ENCODE data around the gene ADCK2. TPM values are rescaled to one million over a fixed set of nuclear protein-coding genes. Genes with fewer than 3 reads are reported as not detected.
"Not testable (repeated sequence)": the region's sequence is repeated elsewhere in the genome, so short reads cannot be mapped to it uniquely, and the experiment has no call there.

Gene ADCK2

GRCh38 chr7:140734096-140734495 is 61.4 kb downstream of the ADCK2 start:
- H3K9ac ChIP-seq (ENCODE audit: low read depth, low read length) = no peak overlapping the region
- H3K9me3 ChIP-seq (replicated peaks; ENCODE audit: low read length) = no peaks in the 10 kb centered on the region
- no peak overlapping the region for H3K4me3 ChIP-seq (ENCODE audit: low read length)
- peaks cover 5% of the 10 kb centered on the region for H3K36me3 ChIP-seq (ENCODE audit: insufficient read depth, low read length)
- peaks cover 8% of the 10 kb centered on the region for H3K4me1 ChIP-seq (ENCODE audit: control insufficient read depth, insufficient read depth, low read length)
- H3K27me3 ChIP-seq (ENCODE audit: control insufficient read depth, insufficient read depth, low read length) = no peaks in the 10 kb centered on the region
- H3K4me2 ChIP-seq (ENCODE audit: low read length) = no peak overlapping the region

- no peak overlapping the region for H3K4me3 ChIP-seq (ENCODE audit: low read length)
- peaks cover 6% of the 10 kb centered on the region for H3K36me3 ChIP-seq (ENCODE audit: insufficient read depth, low read length)
- no peak overlapping the region for H3K9ac ChIP-seq (ENCODE audit: low read depth, low read length)
- no peaks in the 10 kb centered on the region for H3K27me3 ChIP-seq (ENCODE audit: control insufficient read depth, insufficient read depth, low read length)
- no peak overlapping the region for H3K4me2 ChIP-seq (ENCODE audit: low read length)
- peaks cover 3% of the 10 kb centered on the region for H3K4me1 ChIP-seq (ENCODE audit: control insufficient read depth, insufficient read depth, low read length)
- no peaks in the 10 kb centered on the region for H3K9me3 ChIP-seq (replicated peaks; ENCODE audit: low read length)
Observed at GRCh38 chr7:140734729-140735128, 62.0 kb downstream of the ADCK2 start.

- Histone ChIP-seq H3K9me3 (replicated peaks; ENCODE audit: low read length) (no peaks in the 10 kb centered on the region), H3K4me1 (ENCODE audit: control insufficient read depth, insufficient read depth, low read length) (no peaks in the 10 kb centered on the region), H3K27me3 (ENCODE audit: control insufficient read depth, insufficient read depth, low read length) (no peaks in the 10 kb centered on the region), H3K4me2 (ENCODE audit: low read length) (no peak overlapping the region), H3K4me3 (ENCODE audit: low read length) (no peak overlapping the region), H3K9ac (ENCODE audit: low read depth, low read length) (no peak overlapping the region), H3K36me3 (ENCODE audit: insufficient read depth, low read length) (peaks cover 8% of the 10 kb centered on the region)
Observed at GRCh38 chr7:140738280-140738679, 65.5 kb downstream of the ADCK2 start.

GRCh38 chr7:140743255-140743654 is 70.5 kb downstream of the ADCK2 start:
- not testable (repeated sequence) for H3K9ac ChIP-seq (ENCODE audit: low read depth, low read length); H3K4me1 ChIP-seq (ENCODE audit: control insufficient read depth, insufficient read depth, low read length); H3K9me3 ChIP-seq (replicated peaks; ENCODE audit: low read length); H3K4me3 ChIP-seq (ENCODE audit: low read length); H3K27me3 ChIP-seq (ENCODE audit: control insufficient read depth, insufficient read depth, low read length); H3K4me2 ChIP-seq (ENCODE audit: low read length)
- H3K36me3 ChIP-seq (ENCODE audit: insufficient read depth, low read length) = peaks cover 12% of the 10 kb centered on the region

GRCh38 chr7:140744005-140744404 is 71.3 kb downstream of the ADCK2 start:
- no peaks in the 10 kb centered on the region for H3K4me1 ChIP-seq (ENCODE audit: control insufficient read depth, insufficient read depth, low read length)
- H3K27me3 ChIP-seq (ENCODE audit: control insufficient read depth, insufficient read depth, low read length) = no peaks in the 10 kb centered on the region
- no peaks in the 10 kb centered on the region for H3K9me3 ChIP-seq (replicated peaks; ENCODE audit: low read length)
- no peak overlapping the region for H3K4me3 ChIP-seq (ENCODE audit: low read length)
- no peak overlapping the region for H3K9ac ChIP-seq (ENCODE audit: low read depth, low read length)
- H3K36me3 ChIP-seq (ENCODE audit: insufficient read depth, low read length) = peaks cover 8% of the 10 kb centered on the region
- no peak overlapping the region for H3K4me2 ChIP-seq (ENCODE audit: low read length)

Small RNAs within 50 kb of the gene (small RNA-seq; reads per million reads assigned to genes)
- gene RN7SL771P = not detected

All from skeletal muscle satellite cell (primary cell).